Measurements from ENCODE around the gene VANGL2. TPM values are rescaled to one million over a fixed set of nuclear protein-coding genes. Genes with fewer than 3 reads are reported as not detected.

Gene VANGL2
- total and polyA plus RNA-seq, 2 of the 8 experiments (the other 6 are each of a cell fraction or from before 2014, with no cell fraction given) = 62.5 to 118 TPM

- H3K56ac ChIP-seq (replicated peaks; ENCODE audit: insufficient read length, low read depth, low read length) = no peak overlapping the region
- no peak overlapping the region for H2BK12ac ChIP-seq (ENCODE audit: low read depth, low read length)
- no peak overlapping the region for H3K4me2 ChIP-seq (ENCODE audit: insufficient read depth in 1 of 2, low read depth in 2 of 2, low read length in 2 of 2)
- H2BK5ac ChIP-seq (ENCODE audit: low read depth, low read length) = no peak overlapping the region
- CTCF ChIA-PET (ENCODE audit: partially characterized antibody) = interaction anchor here (0.9 to 5.6 kb wide), 5 partner anchors 11 to 187 kb away, joined by 3 to 67 read pairs (median 3); no protein-coding TSS in a partner anchor
- H3K9ac ChIP-seq (replicated peaks in 1 of 4; ENCODE audit: extremely low read depth in 1 of 4, low read depth in 3 of 4, low read length in 3 of 4) = no peak overlapping the region
- H2BK15ac ChIP-seq (ENCODE audit: low read length) = no peak overlapping the region
- DNase-seq (ENCODE audit: low read depth in 1 of 2, low spot score in 2 of 2) (no peak), FAIRE-seq (no peak)
- no peak overlapping the region for H2AFZ ChIP-seq (ENCODE audit: low read length)
- no peak overlapping the region for H4K8ac ChIP-seq (ENCODE audit: extremely low read depth, insufficient read depth, low read length)
- H2BK120ac ChIP-seq (replicated peaks; ENCODE audit: low read depth, low read length) = no peak overlapping the region
- no peak overlapping the region for H4K5ac ChIP-seq (ENCODE audit: insufficient read length, low read depth, low read length)
- no peaks in the 10 kb centered on the region; a peak in 3 of 8 replicates for H3K36me3 ChIP-seq (ENCODE audit: control insufficient read depth in 2 of 4, insufficient read depth in 4 of 4, low read length in 3 of 4)
- H3K18ac ChIP-seq (ENCODE audit: extremely low read depth, low read length) = no peak overlapping the region
- H3K9me3 ChIP-seq (ENCODE audit: insufficient read depth in 2 of 2, low read depth in 1 of 2, low read length in 1 of 2) = no peaks in the 10 kb centered on the region
- no peak overlapping the region for H2BK20ac ChIP-seq (ENCODE audit: low read length)
- H3K23ac ChIP-seq (ENCODE audit: insufficient read length) = no peak overlapping the region
- no peaks in the 10 kb centered on the region for H3K27me3 ChIP-seq (replicated peaks in 1 of 4; ENCODE audit: control insufficient read depth in 3 of 4, extremely low read depth in 1 of 4, insufficient read depth in 3 of 4, low read length in 3 of 4)
- no peak overlapping the region for H3K27ac ChIP-seq (ENCODE audit: low read depth, low read length)
- H3K4me3 ChIP-seq (ENCODE audit: extremely low read depth in 1 of 4, insufficient read depth in 2 of 4, low read depth in 3 of 4, low read length in 4 of 4) = no peak overlapping the region
- H3K79me2 ChIP-seq (ENCODE audit: control insufficient read depth in 1 of 2, insufficient read depth in 2 of 2, low read length in 2 of 2) = no peaks in the 10 kb centered on the region
- H3K4me1 ChIP-seq (replicated peaks in 1 of 4; ENCODE audit: control insufficient read depth in 3 of 4, insufficient read depth in 4 of 4, low read length in 3 of 4) = no peaks in the 10 kb centered on the region
- no peaks in the 10 kb centered on the region for H3K79me1 ChIP-seq (ENCODE audit: low read depth, low read length)
- no peak overlapping the region for H4K91ac ChIP-seq (replicated peaks; ENCODE audit: insufficient read length, low read length)
- H3K14ac ChIP-seq (ENCODE audit: insufficient read length) = no peak overlapping the region
- H4K20me1 ChIP-seq (replicated peaks in 1 of 2; ENCODE audit: control insufficient read depth in 1 of 2, insufficient read depth in 2 of 2, low read length in 2 of 2) = peaks cover 0 to 2% of the 10 kb centered on the region in 2 experiments
- no peak overlapping the region for H3K4ac ChIP-seq (replicated peaks; ENCODE audit: insufficient read length, low read depth, low read length)
- TF ChIP-seq YY1 (IDR thresholded peaks at IDR 0.05; ENCODE audit: low read depth, low read length) (no peak), SIRT6 (IDR thresholded peaks at IDR 0.05; ENCODE audit: low read length) (no peak), CBX8 (IDR thresholded peaks at IDR 0.05; ENCODE audit: borderline replicate concordance, low read depth, low read length) (no peak), MAFK (IDR thresholded peaks at IDR 0.05; ENCODE audit: low read depth, low read length) (no peak), JUN (IDR thresholded peaks at IDR 0.05; ENCODE audit: low read depth, low read length) (no peak), POLR2AphosphoS5 (IDR thresholded peaks at IDR 0.05; ENCODE audit: low read depth, low read length) (no peak), FOSL1 (IDR thresholded peaks at IDR 0.05; ENCODE audit: insufficient read depth, low read depth, low read length) (no peak), SP4 (IDR thresholded peaks at IDR 0.05; ENCODE audit: low read length) (no peak), POU5F1 (IDR thresholded peaks at IDR 0.05; ENCODE audit: low read depth, low read length) (no peak), SIN3A (conservative IDR thresholded peaks at IDR 0.05 in 1 of 2, IDR thresholded peaks at IDR 0.05 in 1 of 2; ENCODE audit: low read depth in 1 of 2, low read length in 2 of 2) (no peak)
- no peak overlapping the region for H2AK5ac ChIP-seq (ENCODE audit: low read depth, low read length)
- H3K23me2 ChIP-seq (ENCODE audit: low read depth, low read length) = no peaks in the 10 kb centered on the region; the same call in 1 of the 2 replicates
- POLR2A ChIA-PET (ENCODE audit: partially characterized antibody) = interaction anchor here (0.7 to 1.3 kb wide), 2 partner anchors 10 to 181 kb away, joined by 3 to 5 read pairs; no protein-coding TSS in a partner anchor
These were observed 32.0 kb downstream of the VANGL2 start for GRCh38 chr1:160432371-160432786.
